WERI-Rb-1 (cell line): Measurements from ENCODE around the gene SV2C.

Source experiments
- DNase-seq: peaks from one replicate; pipeline ENCODE4 v3.0.0-alpha.2; 2020
- H3K27ac ChIP-seq: fragments of 250-450 bp; sonication (Bioruptor Pico); 2 replicates; pipeline ENCODE4 v1.5.1; 2020; ENCODE audit warnings: mild to moderate bottlenecking, moderate library complexity
- H3K27me3 ChIP-seq: fragments of 250-450 bp; sonication (Bioruptor Pico); 2 replicates; pipeline ENCODE4 v1.5.1; 2021; ENCODE audit warnings: mild to moderate bottlenecking, low read depth, moderate library complexity; ENCODE audit not compliant: insufficient read depth, severe bottlenecking
- H3K36me3 ChIP-seq: fragments of 250-450 bp; sonication (Bioruptor Pico); 2 replicates; pipeline ENCODE4 v1.5.1; 2020; ENCODE audit warnings: mild to moderate bottlenecking, moderate library complexity
- H3K4me3 ChIP-seq: 2 replicates; pipeline ENCODE4 v1.5.1; 2011; ENCODE audit warnings: low read depth, mild to moderate bottlenecking, control low read depth, low read length
- H3K9me3 ChIP-seq: fragments of 250-450 bp; sonication (Bioruptor Pico); 2 replicates; pipeline ENCODE4 v1.5.1; 2021; ENCODE audit warnings: mild to moderate bottlenecking, moderate library complexity; ENCODE audit not compliant: severe bottlenecking
- CTCF ChIP-seq: IDR thresholded peaks from 2 replicates; pipeline ENCODE4 v1.5.1; 2011; ENCODE audit warnings: low read depth, mild to moderate bottlenecking, control low read depth, inconsistent platforms, low read length

Gene SV2C

GRCh38 chr5:76376866-76377230 is 293.7 kb downstream of the SV2C start:
- no peak overlapping the region for H3K27ac ChIP-seq
- no peaks in the 10 kb centered on the region for H3K9me3 ChIP-seq
- TF ChIP-seq CTCF, result no peak
- H3K36me3 ChIP-seq, result no peaks in the 10 kb centered on the region
- H3K4me3 ChIP-seq, result no peak overlapping the region
- H3K27me3 ChIP-seq, result no peaks in the 10 kb centered on the region
- DNase-seq, result no peak

GRCh38 chr5:76378355-76378754 is 295.2 kb downstream of the SV2C start:
- Histone ChIP-seq H3K27me3 (no peaks in the 10 kb centered on the region), H3K36me3 (no peaks in the 10 kb centered on the region), H3K4me3 (no peak overlapping the region), H3K27ac (no peak overlapping the region; the same call in 1 of the 2 replicates), H3K9me3 (no peaks in the 10 kb centered on the region)
- TF ChIP-seq CTCF, result no peak
- no peak for DNase-seq

GRCh38 chr5:76379316-76379715 is 296.1 kb downstream of the SV2C start:
- DNase-seq, result no peak
- Histone ChIP-seq H3K4me3 (no peak overlapping the region), H3K36me3 (no peaks in the 10 kb centered on the region), H3K27me3 (no peaks in the 10 kb centered on the region), H3K27ac (peak overlapping the region; percentile 88), H3K9me3 (no peaks in the 10 kb centered on the region)
- TF ChIP-seq CTCF, result no peak

- H3K4me3 ChIP-seq, result peak overlapping the region; percentile 17
- no peaks in the 10 kb centered on the region for H3K27me3 ChIP-seq
- DNase-seq, result no peak
- no peak for TF ChIP-seq CTCF
- H3K27ac ChIP-seq, result peak overlapping the region; percentile 88
- H3K9me3 ChIP-seq, result no peaks in the 10 kb centered on the region
- no peaks in the 10 kb centered on the region for H3K36me3 ChIP-seq
Observed at GRCh38 chr5:76379855-76380254, 296.7 kb downstream of the SV2C start.

GRCh38 chr5:76380346-76381066 is 297.3 kb downstream of the SV2C start:
- Histone ChIP-seq H3K4me3 (peak overlapping the region; percentile 17), H3K27me3 (no peaks in the 10 kb centered on the region), H3K9me3 (no peaks in the 10 kb centered on the region), H3K27ac (peak overlapping the region; percentile 88), H3K36me3 (no peaks in the 10 kb centered on the region)
- peak; percentile 69 for DNase-seq
- TF ChIP-seq CTCF, result no peak
